GM04504 (cell line): ENCODE data around the gene SF3A2.

Source experiments
- DNase-seq: peaks from one replicate; pipeline ENCODE4 v3.0.0-alpha.2; 2012; ENCODE audit warnings: low read depth

SF3A2 gene

GRCh38 chr19:2291185-2291751 lies 54.6 kb downstream of the SF3A2 start:
- DNase-seq: no peak

- DNase-seq: peak; percentile 85
Measured at GRCh38 chr19:2294687-2295335, 58.2 kb downstream of the SF3A2 start.

GRCh38 chr19:2296141-2296540 lies 59.5 kb downstream of the SF3A2 start:
- no peak for DNase-seq
